ENCODE data around the gene CHD9. TPM values are rescaled to one million over a fixed set of nuclear protein-coding genes. Genes with fewer than 3 reads are reported as not detected.

Gene CHD9
- total RNA-seq, 1 donor from 2014 or later, result 86.0 TPM

DNA sequence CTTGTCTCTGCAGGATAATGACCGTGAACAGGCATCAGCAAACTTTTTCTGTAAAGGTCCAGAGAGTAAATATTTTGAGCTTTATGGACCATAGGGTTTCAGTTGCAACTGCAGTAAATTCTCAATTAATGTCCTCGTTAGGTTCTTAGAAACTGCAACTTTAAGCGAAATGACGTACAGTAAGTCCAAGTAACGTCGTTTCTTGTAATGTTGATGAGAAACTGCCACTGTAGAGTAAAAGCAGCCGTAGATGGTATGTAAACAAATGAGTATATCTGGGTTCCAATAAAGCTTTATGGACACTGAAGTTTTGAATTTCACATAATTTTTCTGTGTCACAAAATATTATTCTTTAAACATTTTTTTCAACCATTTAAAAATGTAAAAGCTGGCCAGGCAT is 4.9 kb downstream of the CHD9 start:
- H3K9me3 Mint-ChIP-seq, result no peaks in the 10 kb centered on the region
- Histone ChIP-seq H3K9ac (no peak overlapping the region), H3K4me2 (no peak overlapping the region), H3K4me3 (no peak overlapping the region), H3K79me2 (ENCODE audit: low read depth) (peaks cover 42% of the 10 kb centered on the region), H3K36me3 (no peaks in the 10 kb centered on the region), H3K27me3 (no peaks in the 10 kb centered on the region), H3F3A (ENCODE audit: low read depth) (peaks cover 14% of the 10 kb centered on the region), H3K27ac (no peak overlapping the region), H3K9me3 (ENCODE audit: low read depth) (no peaks in the 10 kb centered on the region), H3K4me1 (peaks cover 15% of the 10 kb centered on the region), H2AFZ (replicated peaks) (no peak overlapping the region), H4K20me1 (ENCODE audit: low read depth) (no peaks in the 10 kb centered on the region)
- no peak overlapping the region for H3K27ac Mint-ChIP-seq
- TF ChIP-seq, protein P1, sequence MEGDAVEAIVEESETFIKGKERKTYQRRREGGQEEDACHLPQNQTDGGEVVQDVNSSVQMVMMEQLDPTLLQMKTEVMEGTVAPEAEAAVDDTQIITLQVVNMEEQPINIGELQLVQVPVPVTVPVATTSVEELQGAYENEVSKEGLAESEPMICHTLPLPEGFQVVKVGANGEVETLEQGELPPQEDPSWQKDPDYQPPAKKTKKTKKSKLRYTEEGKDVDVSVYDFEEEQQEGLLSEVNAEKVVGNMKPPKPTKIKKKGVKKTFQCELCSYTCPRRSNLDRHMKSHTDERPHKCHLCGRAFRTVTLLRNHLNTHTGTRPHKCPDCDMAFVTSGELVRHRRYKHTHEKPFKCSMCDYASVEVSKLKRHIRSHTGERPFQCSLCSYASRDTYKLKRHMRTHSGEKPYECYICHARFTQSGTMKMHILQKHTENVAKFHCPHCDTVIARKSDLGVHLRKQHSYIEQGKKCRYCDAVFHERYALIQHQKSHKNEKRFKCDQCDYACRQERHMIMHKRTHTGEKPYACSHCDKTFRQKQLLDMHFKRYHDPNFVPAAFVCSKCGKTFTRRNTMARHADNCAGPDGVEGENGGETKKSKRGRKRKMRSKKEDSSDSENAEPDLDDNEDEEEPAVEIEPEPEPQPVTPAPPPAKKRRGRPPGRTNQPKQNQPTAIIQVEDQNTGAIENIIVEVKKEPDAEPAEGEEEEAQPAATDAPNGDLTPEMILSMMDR (IDR thresholded peaks at IDR 0.05), result no peak
- TF ChIP-seq EZH2phosphoT487 (IDR thresholded peaks at IDR 0.05) (no peak), EZH2 (IDR thresholded peaks at IDR 0.05) (no peak)
- DNase-seq (ENCODE audit: low spot score), result no peak
- peaks cover 35% of the 10 kb centered on the region for H3K4me1 Mint-ChIP-seq
- no peak overlapping the region for H3K4me3 Mint-ChIP-seq
- H3K36me3 Mint-ChIP-seq, result no peaks in the 10 kb centered on the region
- peaks cover 4% of the 10 kb centered on the region for H3K27me3 Mint-ChIP-seq (ENCODE audit: insufficient read depth, low read depth)

DNA sequence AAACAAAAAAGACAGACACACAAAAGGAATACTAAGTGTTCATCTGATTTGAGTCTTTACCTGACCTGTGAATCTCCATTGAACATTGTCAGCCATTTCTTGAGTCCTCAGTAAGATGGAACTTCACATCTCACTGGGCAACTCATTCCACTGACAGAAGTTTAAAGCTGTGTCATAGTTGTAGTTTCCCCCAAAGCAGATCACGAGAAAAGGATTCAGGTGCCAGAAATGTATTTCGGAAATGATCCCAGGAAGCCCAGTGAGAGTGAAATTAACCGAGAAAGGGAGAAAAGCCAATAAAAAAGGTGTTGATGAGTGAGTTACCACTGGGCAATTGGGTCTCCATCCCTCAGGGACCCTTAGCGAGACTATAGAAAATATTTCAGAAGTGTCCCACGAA is 6.5 kb downstream of the CHD9 start:
- peaks cover 2% of the 10 kb centered on the region for H3K36me3 Mint-ChIP-seq
- peaks cover 2% of the 10 kb centered on the region for H3K27me3 Mint-ChIP-seq (ENCODE audit: insufficient read depth, low read depth)
- H3K27ac ChIP-seq, result no peak overlapping the region
- no peaks in the 10 kb centered on the region for H3K27me3 ChIP-seq
- H3K9me3 Mint-ChIP-seq, result no peaks in the 10 kb centered on the region
- H3K4me3 Mint-ChIP-seq, result no peak overlapping the region
- H3F3A ChIP-seq (ENCODE audit: low read depth), result no peaks in the 10 kb centered on the region
- H3K79me2 ChIP-seq (ENCODE audit: low read depth), result peaks cover 38% of the 10 kb centered on the region
- peaks cover 40% of the 10 kb centered on the region for H3K4me1 Mint-ChIP-seq
- H3K27ac Mint-ChIP-seq, result peak overlapping the region; percentile 38
- no peaks in the 10 kb centered on the region for H3K9me3 ChIP-seq (ENCODE audit: low read depth)
- no peaks in the 10 kb centered on the region for H4K20me1 ChIP-seq (ENCODE audit: low read depth)
- H3K4me2 ChIP-seq, result no peak overlapping the region
- TF ChIP-seq EZH2 (IDR thresholded peaks at IDR 0.05) (no peak), EZH2phosphoT487 (IDR thresholded peaks at IDR 0.05) (no peak)
- H2AFZ ChIP-seq (replicated peaks), result no peak overlapping the region
- peaks cover 7% of the 10 kb centered on the region for H3K4me1 ChIP-seq
- H3K9ac ChIP-seq, result no peak overlapping the region
- no peaks in the 10 kb centered on the region for H3K36me3 ChIP-seq
- DNase-seq (ENCODE audit: low spot score), result no peak
- no peak overlapping the region for H3K4me3 ChIP-seq

DNA sequence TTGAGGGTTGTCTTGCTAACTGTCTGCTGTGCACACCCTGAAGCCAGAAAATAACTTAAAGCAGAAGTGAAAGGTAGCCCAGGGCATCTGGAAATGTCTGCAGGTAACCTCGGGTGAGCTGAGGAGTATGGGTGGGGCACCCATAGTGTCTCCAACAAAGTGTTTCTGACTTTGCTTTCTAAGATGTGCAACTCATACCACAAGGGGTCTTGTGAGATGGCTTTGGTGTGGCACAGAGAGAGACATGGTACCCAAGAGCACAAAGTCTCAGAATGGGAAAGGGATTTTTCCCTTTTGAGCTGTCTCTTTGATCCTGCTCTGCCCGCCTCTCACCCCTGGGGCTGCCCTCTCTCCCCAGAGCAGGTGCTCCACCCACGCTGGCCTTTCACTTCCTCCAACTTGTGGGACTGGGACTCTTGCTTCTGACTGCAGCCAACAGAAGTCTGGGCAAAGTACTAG is 6.9 kb downstream of the CHD9 start:
- H3K9ac ChIP-seq, result no peak overlapping the region
- H3F3A ChIP-seq (ENCODE audit: low read depth), result no peaks in the 10 kb centered on the region
- Mint-ChIP-seq H3K4me3 (no peak overlapping the region), H3K27me3 (ENCODE audit: insufficient read depth, low read depth) (peaks cover 2% of the 10 kb centered on the region), H3K9me3 (no peaks in the 10 kb centered on the region), H3K36me3 (peaks cover 2% of the 10 kb centered on the region), H3K4me1 (peaks cover 37% of the 10 kb centered on the region), H3K27ac (no peak overlapping the region)
- H3K27ac ChIP-seq, result no peak overlapping the region
- no peaks in the 10 kb centered on the region for H4K20me1 ChIP-seq (ENCODE audit: low read depth)
- no peaks in the 10 kb centered on the region for H3K36me3 ChIP-seq
- peaks cover 7% of the 10 kb centered on the region for H3K4me1 ChIP-seq
- H3K4me2 ChIP-seq, result no peak overlapping the region
- TF ChIP-seq EZH2 (IDR thresholded peaks at IDR 0.05), result no peak
- TF ChIP-seq EZH2phosphoT487 (IDR thresholded peaks at IDR 0.05), result no peak
- TF ChIP-seq, protein P1 (IDR thresholded peaks at IDR 0.05), result no peak
- peaks cover 33% of the 10 kb centered on the region for H3K79me2 ChIP-seq (ENCODE audit: low read depth)
- no peaks in the 10 kb centered on the region for H3K9me3 ChIP-seq (ENCODE audit: low read depth)
- H3K27me3 ChIP-seq, result no peaks in the 10 kb centered on the region
- H2AFZ ChIP-seq (replicated peaks), result no peak overlapping the region
- H3K4me3 ChIP-seq, result no peak overlapping the region
- DNase-seq (ENCODE audit: low spot score), result no peak

DNA sequence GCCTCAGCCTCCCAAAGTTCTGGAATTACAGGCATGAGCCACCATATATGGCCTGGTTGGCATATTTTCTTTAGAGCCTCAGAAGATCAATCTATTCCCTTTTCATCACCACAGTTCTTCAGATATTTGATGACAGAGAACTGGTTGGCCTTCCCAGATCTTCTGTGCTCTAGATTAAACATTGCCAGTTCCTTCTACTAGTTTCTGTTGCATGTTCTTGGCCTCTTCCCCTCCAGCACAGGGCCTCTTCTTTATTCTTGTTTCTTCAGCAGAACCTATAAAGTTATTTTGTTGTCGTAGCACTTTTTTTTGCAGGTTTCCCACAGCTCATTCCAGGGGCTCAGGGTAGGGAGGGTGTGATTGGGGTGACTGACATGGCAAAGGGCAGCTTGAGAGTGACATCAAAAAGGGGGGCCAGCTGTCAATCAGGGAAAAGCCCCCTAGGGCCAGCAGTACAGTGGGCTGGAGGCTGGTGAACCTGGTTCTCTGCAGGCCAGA is 9.3 kb downstream of the CHD9 start:
- H3K36me3 Mint-ChIP-seq, result peaks cover 8% of the 10 kb centered on the region
- H3K4me1 Mint-ChIP-seq, result peaks cover 26% of the 10 kb centered on the region
- no peak overlapping the region for H3K27ac Mint-ChIP-seq
- no peak overlapping the region for H3K4me2 ChIP-seq
- no peak overlapping the region for H2AFZ ChIP-seq (replicated peaks)
- no peaks in the 10 kb centered on the region for H4K20me1 ChIP-seq (ENCODE audit: low read depth)
- H3K9me3 ChIP-seq (ENCODE audit: low read depth), result no peaks in the 10 kb centered on the region
- H3K36me3 ChIP-seq, result no peaks in the 10 kb centered on the region
- no peak overlapping the region for H3K9ac ChIP-seq
- H3K27me3 ChIP-seq, result no peaks in the 10 kb centered on the region
- TF ChIP-seq EZH2phosphoT487 (IDR thresholded peaks at IDR 0.05) (no peak), EZH2 (IDR thresholded peaks at IDR 0.05) (no peak)
- TF ChIP-seq, protein P1 (IDR thresholded peaks at IDR 0.05), result no peak
- no peak overlapping the region for H3K4me3 Mint-ChIP-seq
- peaks cover 24% of the 10 kb centered on the region for H3K79me2 ChIP-seq (ENCODE audit: low read depth)
- peaks cover 7% of the 10 kb centered on the region for H3K4me1 ChIP-seq
- DNase-seq (ENCODE audit: low spot score), result no peak
- H3K9me3 Mint-ChIP-seq, result no peaks in the 10 kb centered on the region
- H3K27me3 Mint-ChIP-seq (ENCODE audit: insufficient read depth, low read depth), result no peaks in the 10 kb centered on the region
- H3F3A ChIP-seq (ENCODE audit: low read depth), result no peaks in the 10 kb centered on the region
- H3K27ac ChIP-seq, result no peak overlapping the region
- no peak overlapping the region for H3K4me3 ChIP-seq
